GM12878 (cell line): ENCODE results near the gene KLKB1. TPM values are rescaled to one million over a fixed set of nuclear protein-coding genes. Genes with fewer than 3 reads are reported as not detected.

Experiments
- ATAC-seq: fragments of 200-7000 bp; cut with Tn5 transposase; 3 replicates; pipeline ENCODE4 v1.9.1; 2020; ENCODE audit warnings: mild to moderate bottlenecking, moderate library complexity
- BruUV-seq: library from RNA; stranded (reverse); fragments of 400-500 nt; replicated peaks from 2 replicates; lab custom pipeline; 2021; lab: Mats Ljungman, UMichigan
- CTCF ChIA-PET: fragments of 300-600 bp; sonication (Branson Sonifier 250); formaldehyde crosslinking; extraction: SDS; loops from one replicate; lab custom pipeline; 2021; ENCODE audit warnings: inconsistent platforms; lab: Yijun Ruan, JAX
- POLR2A ChIA-PET: fragments of 350-600 bp; formaldehyde crosslinking; extraction: SDS; loops from one replicate; lab custom pipeline; 2021; ENCODE audit warnings: inconsistent platforms; lab: Charles Lee
- RAD21 ChIA-PET: fragments of 300-600 bp; sonication (Branson Sonifier 250); formaldehyde crosslinking; loops from one replicate; lab custom pipeline; 2023; ENCODE audit warnings: antibody characterized with exemption; ENCODE audit not compliant: unreplicated experiment; lab: Charles Lee
- SMC1A ChIA-PET: fragments of 300-600 bp; sonication (Branson Sonifier 250); formaldehyde crosslinking; loops from one replicate; lab custom pipeline; 2023; ENCODE audit not compliant: unreplicated experiment, uncharacterized antibody; lab: Charles Lee
- DNase-seq: peaks from one replicate; pipeline ENCODE4 v3.0.0-alpha.2; 2011; ENCODE audit warnings: low read depth, low spot score
- FAIRE-seq: peaks from 3 replicates; lab custom pipeline; 2011; peaks lifted over from hg19 to GRCh38; lab: Jason Lieb, UNC
- H2AFZ ChIP-seq: 2 replicates; pipeline ENCODE4 v1.6.0; 2011; ENCODE audit warnings: low read depth, low read length, control low read depth; ENCODE audit not compliant: control insufficient read depth
- H3K27ac ChIP-seq: 2 replicates; pipeline ENCODE4 v1.5.1; 2011; ENCODE audit warnings: control low read depth; ENCODE audit not compliant: control insufficient read depth, insufficient read depth
- H3K27me3 ChIP-seq, 2 experiments: replicated peaks in 1 of 2; 2 replicates each; pipeline versions ENCODE4 v1.6.0 to v1.6.1; 2011; ENCODE audit warnings: low read length in 1 of 2; ENCODE audit not compliant: control insufficient read depth in 2 of 2, insufficient read depth in 2 of 2
- H3K36me3 ChIP-seq, 2 experiments: 2 replicates each; pipeline ENCODE4 v1.5.1; 2011; ENCODE audit warnings: low read length in 1 of 2; ENCODE audit not compliant: control insufficient read depth in 2 of 2, insufficient read depth in 2 of 2
- H3K4me1 ChIP-seq: 2 replicates; pipeline ENCODE4 v1.6.1; 2011; ENCODE audit warnings: mild to moderate bottlenecking, low read length, moderate library complexity, mixed read lengths; ENCODE audit not compliant: control insufficient read depth, insufficient read depth
- H3K4me2 ChIP-seq: 2 replicates; pipeline ENCODE4 v1.6.0; 2011; ENCODE audit warnings: control low read depth; ENCODE audit not compliant: control insufficient read depth, insufficient read depth
- H3K4me3 ChIP-seq: fragments of 200-600 bp; sonication (generic); 2 replicates; pipeline ENCODE4 v1.5.1; 2016
- H3K79me2 ChIP-seq: 2 replicates; pipeline ENCODE4 v1.6.0; 2011; ENCODE audit warnings: low read length; ENCODE audit not compliant: control insufficient read depth, insufficient read depth
- H3K9ac ChIP-seq: 2 replicates; pipeline ENCODE4 v1.8.0; 2011; ENCODE audit warnings: low read length, control low read depth, mixed read lengths; ENCODE audit not compliant: control insufficient read depth, insufficient read depth
- H3K9me3 ChIP-seq: replicated peaks from 3 replicates; pipeline ENCODE4 v1.5.1; 2011; ENCODE audit warnings: mild to moderate bottlenecking, low read length; ENCODE audit not compliant: control insufficient read depth, insufficient read depth
- H4K20me1 ChIP-seq: 2 replicates; pipeline ENCODE4 v1.6.0; 2011; ENCODE audit not compliant: control insufficient read depth, insufficient read depth
- ASH2L ChIP-seq: fragments of 300-600, 200-600 bp; sonication (generic); IDR thresholded peaks from 2 replicates; pipeline ENCODE4 v1.6.1; 2017; ENCODE audit warnings: low read depth, mild to moderate bottlenecking, borderline replicate concordance
- ATF7 ChIP-seq: fragments of 450-650 bp; IDR thresholded peaks from 2 replicates; pipeline ENCODE4 v1.6.1; 2016; ENCODE audit warnings: low read depth, mild to moderate bottlenecking
- CHD4 ChIP-seq: fragments of 200-600 bp; sonication (generic); IDR thresholded peaks from 2 replicates; pipeline ENCODE4 v1.6.1; 2016; ENCODE audit warnings: mild to moderate bottlenecking
- EP300 ChIP-seq, 2 experiments: fragments of 150-350 bp in 1 of 2; IDR thresholded peaks; 2 replicates each; pipeline ENCODE4 v1.6.1; 2011 to 2012; ENCODE audit warnings: low read depth in 2 of 2, low read length in 2 of 2, borderline replicate concordance in 1 of 2, improper control_type of control experiment in 1 of 2, inconsistent platforms in 1 of 2; ENCODE audit not compliant: control insufficient read depth in 1 of 2
- ESRRA ChIP-seq: IDR thresholded peaks from 2 replicates; pipeline ENCODE4 v1.6.1; 2012; ENCODE audit warnings: mild to moderate bottlenecking, low read length, improper control_type of control experiment
- JUNB ChIP-seq: IDR thresholded peaks from 2 replicates; pipeline ENCODE4 v1.6.1; 2016; ENCODE audit warnings: antibody characterized with exemption, mild to moderate bottlenecking
- LARP7 ChIP-seq: fragments of 450-650 bp; IDR thresholded peaks from 2 replicates; pipeline ENCODE4 v1.6.1; 2017; ENCODE audit warnings: mild to moderate bottlenecking
- MXI1 ChIP-seq: fragments of 150-350 bp; IDR thresholded peaks from 2 replicates; pipeline ENCODE4 v1.6.1; 2011; ENCODE audit warnings: low read depth, mild to moderate bottlenecking, inconsistent platforms, low read length, improper control_type of control experiment
- NFYB ChIP-seq: IDR thresholded peaks from 2 replicates; pipeline ENCODE4 v1.6.1; 2011; ENCODE audit warnings: low read depth, mild to moderate bottlenecking, low read length, improper control_type of control experiment, moderate library complexity; ENCODE audit not compliant: insufficient read depth
- NR2C2 ChIP-seq: IDR thresholded peaks from 2 replicates; pipeline ENCODE4 v1.6.1; 2011; ENCODE audit warnings: borderline replicate concordance, low read depth; ENCODE audit not compliant: control insufficient read depth, insufficient read length
- NR2F1 ChIP-seq: fragments of 450-650 bp; conservative IDR thresholded peaks from 2 replicates; pipeline ENCODE4 v1.6.1; 2017; ENCODE audit warnings: mild to moderate bottlenecking
- RELB ChIP-seq: fragments of 450-650 bp; IDR thresholded peaks from 2 replicates; pipeline ENCODE4 v1.6.1; 2017; ENCODE audit warnings: low read depth, mild to moderate bottlenecking, moderate library complexity
- TARDBP ChIP-seq: IDR thresholded peaks from 2 replicates; pipeline ENCODE4 v1.6.1; 2016; ENCODE audit warnings: borderline replicate concordance
- YBX1 ChIP-seq: fragments of 450-650 bp; IDR thresholded peaks from 2 replicates; pipeline ENCODE4 v1.6.1; 2016; ENCODE audit warnings: antibody characterized with exemption
- WGBS: methylation state at CpG from one replicate; pipeline ENCODE4 v1.1.6; 2016; ENCODE audit warnings: low lambda C conversion rate; ENCODE audit not compliant: insufficient replicate concordance, insufficient coverage; ENCODE audit errors: missing lambda C conversion rate; 5-methylcytosine and 5-hydroxymethylcytosine counted together
- in situ Hi-C: fragments of 300-500 bp; cut with MboI; formaldehyde crosslinking; loops from 9 replicates; pipeline ENCODE4 v1.14.3; 2018; ENCODE audit warnings: mixed read lengths
- intact Hi-C: fragments of 100-400 bp; cut with micrococcal nuclease; formaldehyde crosslinking; loops from one replicate; pipeline ENCODE4 v1.14.2; 2022; ENCODE audit not compliant: unreplicated experiment
- polyA plus RNA-seq, 11 experiments: library from polyadenylated mRNA; depleted of rRNA in 4 of 11; unstranded in 6 of 11; stranded (reverse) in 5 of 11; fragments of >200 nt; fragmentation: Nextera tagmentation in 4 of 11; fragmentation: Illumina TruSeq in 1 of 11; extraction: Ambion mirVana in 4 of 11; extraction: Trizol in 1 of 11; gene quantifications; 1 replicate in 1 of 11; 2 replicates in 10 of 11; pipeline versions ENCODE4 v1.2.1 to v1.2.3, GENCODE V29; 2011 to 2016; ENCODE audit warnings: inconsistent platforms in 2 of 11, missing spikeins in 2 of 11, low read depth in 1 of 11
- total RNA-seq, 4 experiments: library from RNA; depleted of rRNA in 3 of 4; stranded (reverse); fragments of >200 nt in 3 of 4; fragmentation: Illumina TruSeq in 1 of 4; extraction: Trizol in 1 of 4; gene quantifications; 2 replicates each; pipeline versions ENCODE4 v1.2.1 to v1.2.3, GENCODE V29; 2013 to 2021

KLKB1 gene
- total and polyA plus RNA-seq, 10 of the 15 experiments (the other 5 are each of a cell fraction or from before 2014, with no cell fraction given): 0.04 TPM; not detected in 9

GRCh38 chr4:186236126-186236525, 8.8 kb downstream of the KLKB1 start (continued):
- TF ChIP-seq ATF7 (no peak), MXI1 (no peak), ESRRA (no peak), JUNB (no peak)

- no peaks in the 10 kb centered on the region for H4K20me1 ChIP-seq
- intact Hi-C loops: no loop called here
- H3K4me3 ChIP-seq: no peak overlapping the region
- H3K9ac ChIP-seq: no peak overlapping the region
- FAIRE-seq: no peak
- H3K9me3 ChIP-seq: no peaks in the 10 kb centered on the region
- SMC1A ChIA-PET: no interaction called here
- in situ Hi-C loops: no loop called here
- H3K36me3 ChIP-seq: no peaks in the 10 kb centered on the region
- no peak overlapping the region for H2AFZ ChIP-seq
- no peaks in the 10 kb centered on the region for H3K4me1 ChIP-seq
- POLR2A ChIA-PET: no interaction called here
- CTCF ChIA-PET: no interaction called here
- no peak overlapping the region for H3K4me2 ChIP-seq
- no TSS peak for BruUV-seq
- no peak for TF ChIP-seq YBX1
- TF ChIP-seq ASH2L: no peak
- no peak for TF ChIP-seq TARDBP
- no peak for TF ChIP-seq NR2C2
- no peak for TF ChIP-seq RELB
- no peak for TF ChIP-seq LARP7
- TF ChIP-seq NR2F1: no peak
- TF ChIP-seq EP300 (IDR thresholded peaks at IDR 0.05; ENCODE audit: borderline replicate concordance in 1 of 2, control insufficient read depth in 1 of 2, low read depth in 2 of 2, low read length in 2 of 2): no peak
- no peak for TF ChIP-seq CHD4
- TF ChIP-seq NFYB: no peak
- TF ChIP-seq, all 136 proteins: peak for 0
- RAD21 ChIA-PET: no interaction called here
- DNase-seq: no peak
- H3K27ac ChIP-seq: no peak overlapping the region
- no peaks in the 10 kb centered on the region for H3K27me3 ChIP-seq
- H3K79me2 ChIP-seq: no peaks in the 10 kb centered on the region
- no peak for ATAC-seq
- WGBS: 48% methylated on average over 7 of the region's 7 CpGs
Measured at GRCh38 chr4:186240452-186240847, 13.1 kb downstream of the KLKB1 start.
